ENCODE data around the gene QRICH1.

The QRICH1 gene

DNA sequence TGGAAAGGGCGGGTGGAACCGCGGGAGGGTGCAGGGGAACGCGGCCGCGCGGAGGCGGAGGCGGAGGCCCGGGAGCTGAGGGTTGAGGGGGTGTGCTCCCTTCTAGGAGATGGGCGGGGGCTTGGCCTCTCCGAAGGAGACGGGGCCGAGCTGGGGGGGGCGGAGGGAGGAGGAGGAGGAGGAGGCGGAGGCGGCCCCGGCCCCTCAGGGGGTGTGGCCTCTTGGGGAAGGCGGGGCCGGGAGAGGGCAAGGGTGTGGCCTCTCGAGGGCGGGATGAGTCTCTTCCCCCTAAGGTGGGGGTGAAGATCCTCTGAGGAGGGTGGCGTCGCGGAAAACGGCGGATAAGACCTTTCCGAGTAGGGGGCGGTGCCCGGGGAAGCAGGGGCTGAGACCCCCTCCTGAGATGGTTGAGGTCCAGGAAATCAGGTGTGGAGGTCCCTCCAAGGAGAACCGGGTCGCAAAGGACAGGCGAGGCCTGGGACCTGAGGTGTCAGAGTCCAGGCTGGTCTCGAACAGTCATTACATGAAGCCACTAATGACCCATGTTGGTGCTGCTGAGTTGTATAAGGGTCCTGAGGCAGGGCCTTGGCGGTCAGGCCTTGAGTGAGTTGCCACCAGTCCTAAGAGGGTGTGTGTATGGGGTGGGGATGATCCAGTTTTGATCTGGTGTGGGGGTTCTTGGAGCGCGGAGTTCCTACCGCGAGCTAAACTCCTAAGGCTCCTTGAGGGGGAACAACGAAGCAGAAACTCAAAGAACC is 85.9 kb downstream of the QRICH1 start:
- TF ChIP-seq CREB1 (IDR thresholded peaks at IDR 0.05; ENCODE audit: low read depth) = no peak
- no peak for TF ChIP-seq NFIC (IDR thresholded peaks at IDR 0.05)
- no peak for TF ChIP-seq TAF1 (IDR thresholded peaks at IDR 0.05; ENCODE audit: low read depth)
- no peak; the same call in 1 of the 2 replicates for TF ChIP-seq EGR1 (IDR thresholded peaks at IDR 0.05)
- no peak for TF ChIP-seq TEAD4 (IDR thresholded peaks at IDR 0.05)
- no peak for TF ChIP-seq FOXM1 (IDR thresholded peaks at IDR 0.05; ENCODE audit: borderline replicate concordance, low read depth)
- no peak for TF ChIP-seq EP300 (IDR thresholded peaks at IDR 0.05; ENCODE audit: borderline replicate concordance)
- no peak for TF ChIP-seq REST (IDR thresholded peaks at IDR 0.05; ENCODE audit: low read depth)
- TF ChIP-seq RAD21 (IDR thresholded peaks at IDR 0.05; ENCODE audit: low read depth) = no peak
- no peak for TF ChIP-seq ZBTB7A (IDR thresholded peaks at IDR 0.05; ENCODE audit: low read depth)

DNA sequence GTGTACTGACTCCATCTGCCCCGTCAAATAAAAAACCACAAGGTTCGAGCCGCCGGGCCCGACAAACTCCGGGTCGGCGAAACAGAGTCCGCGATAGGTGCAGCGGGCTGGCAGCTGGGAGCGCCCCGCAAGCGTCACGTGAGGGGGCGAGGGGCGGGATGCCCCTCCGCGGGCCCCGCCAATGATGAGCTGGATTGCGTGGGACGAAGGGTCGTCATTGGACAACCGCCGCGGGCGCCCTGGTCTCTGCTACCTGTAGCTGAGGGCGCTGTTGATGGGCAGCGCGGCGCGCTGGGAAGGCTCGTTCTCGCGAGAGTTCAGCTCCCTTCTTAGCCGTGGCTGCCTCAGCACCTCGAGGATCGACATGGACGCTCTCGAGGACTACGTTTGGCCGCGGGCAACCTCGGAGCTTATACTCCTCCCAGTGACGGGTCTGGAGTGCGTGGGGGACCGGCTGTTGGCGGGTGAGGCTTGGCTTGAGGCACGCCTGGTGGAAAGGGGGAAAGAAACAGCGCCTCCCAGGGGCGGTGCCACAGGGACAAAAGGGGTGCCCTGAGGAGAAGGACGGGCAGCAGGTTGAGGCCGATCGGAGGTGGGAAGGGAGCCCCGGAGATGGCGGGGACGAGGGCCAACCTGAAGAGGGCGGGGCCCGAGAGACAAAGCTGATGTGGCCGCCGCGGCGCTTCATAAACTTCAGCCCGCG is 86.7 kb downstream of the QRICH1 start, which contains the start of gene WDR6:
Gene WDR6 (plus strand): TSS at position 324 of the 703 bp plus-strand sequence. CDS start 41 bp downstream, at position 365.
- TF ChIP-seq CEBPB (IDR thresholded peaks at IDR 0.05) = 0 out of 2 replicates have a peak, but pooled peaks have one; percentile 1
- peak; percentile 99 for TF ChIP-seq USF1 (IDR thresholded peaks at IDR 0.05)
- TF ChIP-seq YY1 (IDR thresholded peaks at IDR 0.05; ENCODE audit: low read depth) = peak; percentile 84
- TF ChIP-seq REST (IDR thresholded peaks at IDR 0.05; ENCODE audit: low read depth) = no peak
- TF ChIP-seq TAF1 (IDR thresholded peaks at IDR 0.05; ENCODE audit: low read depth) = peak; percentile 88
- peak; percentile 34; the same call in 1 of the 2 replicates for TF ChIP-seq NFIC (IDR thresholded peaks at IDR 0.05)
- TF ChIP-seq FOXM1 (IDR thresholded peaks at IDR 0.05; ENCODE audit: borderline replicate concordance, low read depth) = 0 out of 2 replicates have a peak, but pooled peaks have one; percentile 46
- peak; percentile 81; the same call in 1 of the 2 replicates for TF ChIP-seq ZBTB7A (IDR thresholded peaks at IDR 0.05; ENCODE audit: low read depth)
- 0 out of 2 replicates have a peak, but pooled peaks have one; percentile 5 for TF ChIP-seq TEAD4 (IDR thresholded peaks at IDR 0.05)
- 0 out of 2 replicates have a peak, but pooled peaks have one; percentile 11 for TF ChIP-seq RAD21 (IDR thresholded peaks at IDR 0.05; ENCODE audit: low read depth)
- TF ChIP-seq, protein P1, sequence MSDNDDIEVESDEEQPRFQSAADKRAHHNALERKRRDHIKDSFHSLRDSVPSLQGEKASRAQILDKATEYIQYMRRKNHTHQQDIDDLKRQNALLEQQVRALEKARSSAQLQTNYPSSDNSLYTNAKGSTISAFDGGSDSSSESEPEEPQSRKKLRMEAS (IDR thresholded peaks at IDR 0.05) = peak; percentile 97
- peak; percentile 86 for TF ChIP-seq EGR1 (IDR thresholded peaks at IDR 0.05)
- peak; percentile 67 for TF ChIP-seq TCF12 (IDR thresholded peaks at IDR 0.05; ENCODE audit: low read depth)
- TF ChIP-seq CREB1 (IDR thresholded peaks at IDR 0.05; ENCODE audit: low read depth) = peak; percentile 69
- peak; percentile 34; the same call in 1 of the 2 replicates for TF ChIP-seq EP300 (IDR thresholded peaks at IDR 0.05; ENCODE audit: borderline replicate concordance)

GRCh38 chr3:49006408-49007067 is 87.3 kb downstream of the QRICH1 start:
- TF ChIP-seq EP300 (IDR thresholded peaks at IDR 0.05; ENCODE audit: borderline replicate concordance) = no peak
- TF ChIP-seq CEBPB (IDR thresholded peaks at IDR 0.05) = no peak
- no peak for TF ChIP-seq RAD21 (IDR thresholded peaks at IDR 0.05; ENCODE audit: low read depth)
- TF ChIP-seq TEAD4 (IDR thresholded peaks at IDR 0.05) = no peak
- TF ChIP-seq NFIC (IDR thresholded peaks at IDR 0.05) = no peak
- TF ChIP-seq, protein P1 (IDR thresholded peaks at IDR 0.05) = no peak
- TF ChIP-seq EGR1 (IDR thresholded peaks at IDR 0.05) = no peak
- TF ChIP-seq USF1 (IDR thresholded peaks at IDR 0.05) = no peak
- TF ChIP-seq FOXM1 (IDR thresholded peaks at IDR 0.05; ENCODE audit: borderline replicate concordance, low read depth) = no peak
- no peak for TF ChIP-seq TAF1 (IDR thresholded peaks at IDR 0.05; ENCODE audit: low read depth)
- no peak for TF ChIP-seq ZBTB7A (IDR thresholded peaks at IDR 0.05; ENCODE audit: low read depth)
- TF ChIP-seq CREB1 (IDR thresholded peaks at IDR 0.05; ENCODE audit: low read depth) = no peak
- TF ChIP-seq YY1 (IDR thresholded peaks at IDR 0.05; ENCODE audit: low read depth) = no peak
- no peak for TF ChIP-seq REST (IDR thresholded peaks at IDR 0.05; ENCODE audit: low read depth)

Data from Ishikawa (cell line).